GM19467 (cell line): ENCODE data around the gene CEP63.
A peak's percentile ranks its signal among the peaks of the same experiment; 100 is the strongest.
"Not testable (repeated sequence)": the region's sequence is repeated elsewhere in the genome, so short reads cannot be mapped to it uniquely, and the experiment has no call there.

Experiments used
- ATAC-seq: cut with Tn5 transposase; IDR thresholded peaks from one replicate; pipeline ENCODE4 v1.9.1; 2021; ENCODE audit warnings: mild to moderate bottlenecking, moderate library complexity; ENCODE audit not compliant: unreplicated experiment

CEP63 gene

DNA sequence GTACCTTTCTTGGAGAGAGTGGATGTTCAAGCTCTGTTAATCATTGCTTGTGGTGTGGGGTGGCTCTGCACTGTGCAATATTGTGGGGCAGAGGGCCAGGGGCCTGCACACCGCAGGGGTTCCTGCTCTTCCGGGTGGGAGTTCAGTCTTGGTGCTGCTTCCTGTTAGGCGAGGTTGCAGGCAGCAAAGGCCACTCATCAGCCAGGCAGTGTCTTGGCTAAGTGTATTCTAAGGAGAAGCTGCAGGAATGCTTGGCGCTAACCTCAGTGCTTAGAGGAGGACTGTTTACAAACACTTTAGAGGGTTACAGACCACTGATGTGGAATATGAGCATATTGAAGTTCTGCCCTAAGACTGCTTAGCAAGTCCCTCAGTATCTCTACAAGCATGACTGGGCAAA is 81.7 kb downstream of the CEP63 start:
- no peak for ATAC-seq

- no peak for ATAC-seq
These were observed 82.9 kb downstream of the CEP63 start for GRCh38 chr3:134568790-134569189.

GRCh38 chr3:134569899-134570298 is 84.0 kb downstream of the CEP63 start:
- ATAC-seq, result not testable (repeated sequence)

- no peak for ATAC-seq
These were observed 90.6 kb downstream of the CEP63 start for GRCh38 chr3:134576426-134576825.

DNA sequence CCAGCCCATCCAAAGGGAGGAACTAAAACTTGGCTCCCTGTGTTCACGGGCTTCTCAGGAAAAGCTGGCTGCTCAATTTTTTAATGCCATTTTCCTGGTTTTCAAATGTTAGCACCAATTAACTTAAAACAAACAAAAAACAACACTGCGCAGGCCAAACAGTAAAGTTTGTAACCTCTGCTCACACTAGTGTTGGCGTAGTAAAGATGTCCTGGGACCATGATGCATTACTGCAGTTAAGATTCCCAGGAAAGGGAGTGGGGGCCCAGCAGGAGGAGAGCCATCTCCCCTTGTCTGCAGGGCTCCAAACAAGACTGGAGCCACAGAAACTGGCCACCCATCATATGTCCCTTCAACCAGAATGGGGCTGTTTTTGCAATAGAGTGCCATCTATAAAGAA is 91.0 kb downstream of the CEP63 start:
- no peak for ATAC-seq

DNA sequence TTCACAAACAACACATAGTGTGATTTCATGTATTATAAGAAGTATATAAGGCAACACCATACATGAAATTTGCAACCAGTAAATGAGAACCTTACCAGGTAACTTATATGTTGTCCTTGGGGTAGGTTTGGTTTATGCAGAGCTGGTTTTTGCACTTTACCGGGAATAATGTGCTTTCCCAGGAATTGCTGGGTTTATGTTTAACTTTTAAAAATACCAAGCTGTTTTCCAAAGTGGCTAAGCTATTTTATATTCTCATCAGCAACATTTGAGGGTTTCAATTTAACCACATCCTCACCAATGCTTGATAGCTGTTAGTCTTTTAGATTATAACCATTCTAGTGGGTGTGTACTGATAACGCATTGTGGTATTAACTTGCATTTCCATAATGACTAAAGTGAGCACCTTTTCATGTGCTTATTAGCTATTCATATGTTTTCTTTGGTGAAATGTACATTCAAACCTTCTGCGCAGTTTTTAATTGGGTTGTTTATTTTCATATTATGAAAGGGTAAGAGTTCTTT is 93.3 kb downstream of the CEP63 start:
- no peak for ATAC-seq

GRCh38 chr3:134590766-134591165 is 104.9 kb downstream of the CEP63 start:
- no peak for ATAC-seq

DNA sequence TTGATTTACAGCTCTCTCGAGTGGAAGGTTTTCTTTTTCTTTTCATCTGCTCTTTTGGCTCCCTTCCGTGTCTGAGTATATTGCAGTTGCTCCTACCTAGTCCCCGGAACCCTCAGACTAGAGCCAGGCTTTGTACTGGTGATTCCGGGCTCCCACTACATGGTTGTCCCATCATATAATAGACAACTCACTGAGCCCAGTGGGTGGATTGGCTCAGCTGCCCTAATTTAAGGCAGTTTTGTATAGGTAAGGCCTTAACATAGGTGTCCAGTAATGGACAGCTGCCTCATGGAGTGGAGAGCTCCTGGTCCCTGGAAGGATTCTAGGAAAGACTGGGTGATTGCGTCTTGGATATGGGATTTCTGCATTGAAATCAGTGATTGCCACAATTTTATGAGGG is 106.9 kb downstream of the CEP63 start:
- ATAC-seq, result no peak

DNA sequence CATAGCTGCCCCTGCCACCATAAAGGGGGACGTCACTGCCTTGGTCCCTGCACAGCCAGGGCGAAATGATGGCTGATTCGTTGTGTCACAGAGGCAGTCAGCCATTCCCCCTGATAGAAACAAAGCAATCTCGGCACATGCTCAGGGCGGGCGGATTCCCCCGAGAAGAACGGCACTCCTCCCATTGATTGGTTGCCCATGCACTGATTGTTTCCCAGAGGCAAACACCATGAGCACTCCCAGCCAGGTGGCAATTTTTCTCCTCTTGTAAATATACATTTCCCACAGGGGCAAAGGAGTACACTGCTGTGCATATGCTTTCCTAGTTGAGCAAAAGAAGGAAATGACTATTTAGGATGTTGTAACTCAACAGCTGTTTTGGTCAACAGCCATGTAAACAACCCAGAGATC is 108.5 kb downstream of the CEP63 start:
- ATAC-seq, result no peak

- not testable (repeated sequence) for ATAC-seq
These were observed 109.1 kb downstream of the CEP63 start for GRCh38 chr3:134594986-134595385.

DNA sequence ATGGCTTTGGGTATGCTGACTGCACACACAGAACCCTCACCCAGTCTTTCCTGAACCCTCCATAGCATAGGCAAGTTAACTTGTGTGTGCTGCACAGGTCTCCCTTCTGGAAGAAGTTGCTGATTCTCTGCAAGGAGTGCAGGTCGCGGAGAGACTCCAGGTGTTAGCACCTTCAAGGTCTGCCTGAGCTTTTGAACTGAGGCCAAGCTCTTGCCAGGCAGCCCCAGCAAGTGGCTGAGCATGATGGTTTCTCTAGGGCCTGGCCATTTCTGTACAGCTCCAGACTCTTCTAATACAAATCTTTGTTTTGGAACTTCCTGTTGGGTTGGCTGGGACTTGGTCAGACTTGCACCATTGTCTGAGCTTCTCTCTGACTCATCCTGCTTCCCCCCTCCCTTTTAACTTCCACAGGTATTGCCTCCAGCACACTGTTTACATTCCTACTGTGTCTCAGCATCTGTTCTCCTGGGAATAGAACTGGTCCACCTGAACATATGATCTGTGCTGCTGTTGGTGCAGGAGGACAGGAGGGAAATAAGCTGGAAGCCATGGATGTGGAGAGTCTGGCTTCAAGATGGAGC is 111.6 kb downstream of the CEP63 start:
- ATAC-seq, result no peak

DNA sequence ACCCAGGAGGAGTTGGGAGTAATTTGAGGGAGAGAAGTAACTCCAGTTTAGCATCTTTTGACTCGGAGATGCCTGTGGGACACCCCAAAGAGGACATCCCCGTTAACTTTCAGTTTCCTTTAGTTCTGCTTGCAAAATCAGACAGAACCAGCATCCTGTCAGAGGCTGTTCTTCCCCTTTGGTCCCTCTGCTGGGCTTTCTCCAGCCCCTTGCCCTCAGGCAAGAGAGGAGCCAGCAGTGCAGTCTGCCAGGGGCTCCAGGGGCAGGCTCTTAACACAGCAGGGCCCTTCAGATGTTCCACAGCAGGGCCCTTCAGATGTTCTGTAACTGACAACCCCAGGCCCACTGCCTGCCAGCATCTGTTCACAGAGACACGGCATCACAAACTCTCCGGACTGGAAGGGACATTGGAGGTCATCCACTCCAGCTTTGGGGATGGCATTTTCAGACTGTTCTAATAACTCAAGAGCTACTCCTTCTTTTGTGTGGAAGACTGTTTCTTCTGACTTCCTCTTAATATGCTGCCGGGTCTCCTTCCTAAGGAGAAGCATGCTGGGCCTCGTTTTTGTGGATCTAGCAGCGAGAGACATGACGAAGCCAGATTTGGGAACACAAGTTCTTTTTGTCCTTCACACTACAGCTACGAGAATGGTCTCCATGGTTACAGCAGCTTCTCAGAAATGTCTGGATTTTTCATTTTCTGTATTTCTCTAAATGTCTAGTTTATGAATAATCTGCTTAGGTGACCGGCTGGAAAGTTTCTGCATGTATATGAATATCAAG is 113.1 kb downstream of the CEP63 start:
- no peak for ATAC-seq

DNA sequence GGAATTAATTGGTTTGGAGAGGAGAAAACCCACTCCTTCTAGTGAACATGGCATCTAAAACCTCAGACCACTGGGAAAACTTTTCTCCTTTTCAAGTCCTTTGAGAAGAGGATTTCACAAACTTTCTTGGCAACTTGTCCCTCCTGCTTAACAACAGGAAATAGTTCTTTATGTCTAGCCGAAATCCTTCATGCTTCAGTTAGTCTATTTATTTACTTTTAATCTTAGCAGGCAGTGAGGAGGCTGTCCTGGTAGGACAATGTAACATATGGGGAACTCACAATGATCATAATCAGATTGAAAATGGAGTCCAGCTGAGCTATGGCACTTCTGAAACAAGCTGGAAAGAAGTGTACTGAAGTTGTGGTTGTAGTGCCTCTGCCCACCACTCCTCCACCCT is 114.3 kb downstream of the CEP63 start:
- ATAC-seq, result no peak

DNA sequence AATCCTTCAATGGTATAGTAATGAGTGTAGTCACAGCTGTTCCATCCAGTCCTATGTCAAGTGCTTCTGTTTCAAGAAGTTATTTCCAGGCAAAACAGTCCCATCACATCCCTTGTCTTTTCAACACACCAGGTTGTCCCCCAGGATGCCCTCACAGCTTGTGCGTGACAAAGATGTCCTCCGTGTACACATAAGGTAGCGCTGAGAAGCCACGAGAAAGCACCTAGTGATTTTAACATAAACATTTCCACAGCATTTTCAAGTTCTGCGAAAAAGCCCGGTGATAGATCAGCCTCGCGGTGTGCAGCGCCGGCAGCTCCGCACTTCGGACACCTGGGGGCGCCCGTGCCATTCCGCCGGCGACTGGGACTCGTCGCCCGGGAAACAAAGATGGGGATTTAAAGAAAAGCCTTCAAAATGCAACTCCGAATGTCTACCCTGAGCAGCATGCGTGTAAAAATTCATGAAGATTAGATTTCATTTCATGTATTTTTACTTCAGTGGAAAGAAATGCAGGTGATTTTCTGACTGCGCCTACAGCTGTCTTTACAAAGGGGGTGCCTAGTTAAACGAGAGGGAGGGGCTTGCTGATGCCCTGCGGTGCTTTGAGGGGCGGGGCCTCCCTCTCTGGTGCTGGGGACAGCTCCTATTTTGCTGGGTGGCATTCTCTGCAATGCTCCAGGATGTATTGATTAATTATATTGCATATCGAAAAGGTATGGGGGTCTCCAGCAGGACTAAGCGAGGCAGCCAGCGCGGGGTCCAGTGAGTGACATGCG is 115.0 kb downstream of the CEP63 start:
- peak; percentile 74 for ATAC-seq

DNA sequence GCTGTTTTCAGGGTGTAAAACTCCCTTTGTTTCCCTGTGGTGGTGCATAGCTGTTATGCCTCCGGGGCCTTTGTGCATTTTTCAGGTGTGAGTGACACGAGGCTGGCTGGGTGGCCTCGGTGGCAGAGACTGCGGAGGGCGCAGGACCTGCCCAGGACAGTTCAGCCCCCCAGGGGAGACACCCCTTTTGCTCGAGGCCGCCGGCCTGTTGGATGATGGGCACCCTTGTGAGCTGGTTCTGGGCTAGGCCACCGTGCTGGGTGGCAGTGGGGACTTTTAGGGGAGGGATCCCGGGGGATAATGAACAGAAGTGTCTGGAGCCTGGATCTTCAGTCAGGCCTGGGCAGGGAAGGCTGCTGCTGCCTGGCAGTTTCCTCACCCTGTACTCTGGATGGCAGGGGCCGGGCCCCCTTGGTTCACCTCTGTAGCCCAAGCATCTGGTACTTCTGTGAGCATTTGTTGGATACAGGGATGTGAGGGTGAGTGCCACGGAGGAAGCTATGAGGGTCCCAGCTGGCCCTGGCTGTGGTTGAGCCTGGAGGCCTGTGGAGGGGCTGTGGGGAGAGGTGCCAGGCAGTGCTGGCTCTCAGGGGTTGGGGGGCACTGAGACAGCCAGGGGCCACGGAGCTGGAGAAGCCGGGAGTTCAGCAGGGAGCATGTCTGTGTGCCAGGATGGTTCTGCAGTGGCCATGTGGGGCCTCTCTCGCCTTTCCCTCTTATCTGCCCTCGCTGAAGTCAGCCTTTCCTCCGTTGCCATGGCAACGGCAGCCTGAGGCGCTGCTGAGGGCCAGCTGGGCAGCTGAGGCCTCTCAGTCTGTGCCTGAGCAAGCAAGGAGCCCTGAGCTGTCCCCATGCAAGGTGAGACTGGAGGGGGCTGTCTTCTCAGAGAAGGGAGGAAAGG is 115.9 kb downstream of the CEP63 start:
- ATAC-seq, result no peak

DNA sequence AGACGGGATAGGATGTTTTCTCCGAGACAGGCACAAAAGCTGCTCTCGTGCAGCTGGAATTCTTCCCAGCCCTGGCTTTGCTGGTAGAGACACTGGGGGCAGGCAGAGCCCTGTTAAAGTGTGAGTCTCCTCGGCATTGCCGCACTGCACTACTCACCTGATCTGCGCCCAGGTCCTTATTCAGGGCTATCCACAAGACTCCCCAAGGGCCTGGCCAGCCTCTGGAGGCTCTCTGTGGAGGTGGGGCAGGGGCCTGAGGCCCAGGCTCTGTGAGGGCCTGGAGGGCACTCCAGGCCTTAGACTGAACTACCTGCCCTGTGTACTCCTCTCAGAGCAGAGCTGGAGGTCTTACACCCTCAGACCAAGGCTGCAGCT is 116.6 kb downstream of the CEP63 start:
- ATAC-seq, result no peak

DNA sequence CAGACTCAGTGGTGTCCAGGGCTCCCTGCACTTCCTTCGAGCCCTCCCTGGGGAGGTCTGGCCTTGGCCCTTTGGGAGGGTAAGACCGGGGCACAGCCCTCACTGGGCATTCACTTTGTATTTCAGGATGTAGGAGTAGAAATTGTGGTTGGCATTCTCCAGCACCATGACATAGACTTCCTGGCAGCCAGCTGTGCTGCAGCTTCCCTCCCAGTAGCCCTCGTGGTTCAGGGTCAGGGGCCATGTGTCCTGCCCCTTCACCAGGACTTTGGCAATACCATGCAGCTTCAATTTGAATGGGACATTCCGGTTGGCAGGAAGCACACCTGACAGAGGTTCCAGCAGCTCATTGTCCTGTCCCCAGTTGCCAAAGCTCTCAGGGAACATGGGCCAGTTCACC is 117.6 kb downstream of the CEP63 start:
- no peak for ATAC-seq

DNA sequence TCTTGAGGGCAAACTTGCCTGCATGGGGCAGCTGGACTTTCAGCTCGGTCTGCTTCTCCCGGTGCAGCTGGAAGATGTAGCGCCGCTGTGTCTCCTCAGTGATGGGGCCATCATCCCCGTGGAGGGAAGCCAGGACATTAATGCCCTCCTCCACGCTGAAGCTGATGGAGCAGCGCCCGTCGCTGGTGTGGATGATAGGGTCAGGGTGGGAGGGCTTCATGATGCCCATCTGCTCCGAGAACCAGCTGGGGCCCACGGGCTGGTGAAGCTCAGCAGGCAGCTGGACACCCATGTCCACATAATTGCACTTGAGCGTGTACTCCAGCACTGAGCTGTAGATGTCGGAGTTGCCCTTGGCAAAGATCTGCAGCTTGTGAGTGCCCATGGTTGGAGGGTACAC is 118.1 kb downstream of the CEP63 start:
- ATAC-seq, result no peak

DNA sequence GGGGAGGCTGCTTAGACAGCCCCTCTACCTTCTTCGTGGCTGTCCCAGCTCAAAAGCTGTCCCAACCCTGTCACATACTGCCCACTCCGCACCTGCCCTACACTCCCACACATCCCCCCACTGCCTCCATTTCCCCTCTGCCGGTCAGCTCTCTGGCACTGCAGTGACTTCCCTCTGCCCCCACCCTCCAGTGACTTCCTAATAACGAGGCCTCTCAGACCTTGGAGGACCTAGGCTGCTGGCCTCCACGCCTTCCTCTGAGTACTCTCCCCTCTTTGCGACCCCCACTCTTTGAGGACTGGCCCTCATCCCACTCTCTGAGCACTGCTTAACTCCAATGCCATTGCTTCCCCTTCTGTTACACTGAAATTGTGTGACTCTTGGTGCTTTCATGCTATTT is 119.7 kb downstream of the CEP63 start:
- no peak for ATAC-seq
